ENCODE results near the gene IPO8. TPM values are rescaled to one million over a fixed set of nuclear protein-coding genes. Genes with fewer than 3 reads are reported as not detected.

The IPO8 gene
- total RNA-seq (2012; rRNA removed), result 31.5 and 31.9 TPM in 2 replicates
- polyA plus RNA-seq (2012; rRNA removed), result 7.1 and 11.1 TPM in 2 replicates
- 1.6 and 2.2 TPM in 2 replicates for polyA plus RNA-seq (2012; cell fraction: cytosol; rRNA removed)
- polyA plus RNA-seq (2012; cell fraction: nucleus; rRNA removed; ENCODE audit: low replicate concordance), result 2.3 and 9.6 TPM in 2 replicates
- Bru-seq, nascent RNA, result percentile 70 among the genes with signal in this experiment
- percentile 69 among the genes with signal in this experiment for BruChase-seq, experiment 1, labeled RNA remaining after a 6-hour chase
- percentile 66 among the genes with signal in this experiment for BruChase-seq, experiment 2, labeled RNA remaining after a 2-hour chase
- long read RNA-seq, full-length matches to known transcripts, result 1 of 16 reads
- long read RNA-seq, partial matches to known transcripts, result 8 of 16 reads
- long read RNA-seq, other reads (novel, unspliced or antisense), result 7 of 16 reads

DNA sequence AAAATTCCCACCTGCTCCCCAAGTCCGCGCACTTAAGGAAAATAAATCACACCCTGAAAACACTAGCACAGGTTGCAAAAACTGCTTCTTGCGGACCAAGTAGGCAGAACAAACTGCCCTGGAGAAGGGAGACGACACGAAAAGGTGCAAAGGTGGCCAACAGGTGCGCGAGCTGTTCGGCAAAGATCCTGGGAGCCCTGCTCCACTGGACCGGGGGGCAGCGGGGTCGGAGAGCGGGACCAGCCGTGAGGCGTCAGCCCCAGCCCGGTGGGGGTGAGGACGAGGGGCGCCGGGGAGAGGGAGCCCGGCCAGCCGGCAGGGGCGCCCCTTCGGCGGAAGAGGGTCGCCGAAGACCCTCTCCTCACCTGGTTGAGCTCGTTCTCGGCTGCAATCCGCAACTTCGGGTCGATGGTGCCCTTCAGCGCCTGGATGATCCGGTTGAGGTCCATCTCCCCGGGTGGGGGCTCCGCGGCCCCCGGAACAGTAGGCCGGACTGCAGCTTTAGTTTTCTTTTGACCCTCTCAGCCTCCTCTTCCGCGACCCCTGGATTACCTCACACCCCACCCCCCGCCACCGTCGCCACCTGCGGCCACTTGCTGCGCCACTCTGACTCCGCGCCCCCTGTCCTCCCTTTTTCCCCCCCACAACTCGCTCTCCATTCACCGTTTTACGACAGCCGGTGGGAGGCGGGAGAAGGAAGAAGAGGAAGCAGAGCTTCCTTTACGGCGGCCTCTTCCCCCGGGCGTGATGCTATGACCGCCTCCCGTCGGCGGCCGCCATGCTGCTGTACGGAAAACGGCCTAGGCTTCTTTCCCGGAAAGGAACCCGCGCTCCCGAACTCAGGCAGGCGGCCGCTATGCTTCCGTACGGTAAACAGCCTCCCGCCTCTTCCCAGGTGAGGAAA lies at the start of gene IPO8:
IPO8 (minus strand) TSS at position 671 of the 904 bp plus-strand sequence; CDS start at position 449, 222 bp downstream.
- peaks cover 4% of the 10 kb centered on the region; the same call in 1 of the 2 replicates for H4K20me1 ChIP-seq (ENCODE audit: insufficient read depth, low read length)
- peak within 1 kb of the TSS; percentile 89 for H3K23ac ChIP-seq (ENCODE audit: low read depth, low read length)
- peak within 1 kb of the TSS; percentile 99 to 100 for H4K8ac ChIP-seq (ENCODE audit: low read depth in 2 of 2, low read length in 2 of 2)
- H2BK20ac ChIP-seq (ENCODE audit: low read depth, low read length), result no peak within 1 kb of the TSS
- DNase-seq, result peak; percentile 89
- H2AK5ac ChIP-seq (ENCODE audit: low read depth, low read length), result peak within 1 kb of the TSS; percentile 72
- H3K9me3 ChIP-seq (ENCODE audit: control insufficient read depth, insufficient read depth, low read length), result no peaks in the 10 kb centered on the region
- H3K18ac ChIP-seq (ENCODE audit: low read depth, low read length), result peak within 1 kb of the TSS; percentile 90
- peak within 1 kb of the TSS; percentile 77 for H3K27ac ChIP-seq (ENCODE audit: insufficient read depth, low read length)
- H4K91ac ChIP-seq (ENCODE audit: insufficient read depth, low read depth, low read length), result peak within 1 kb of the TSS; percentile 94
- no TSS peak for BruUV-seq (replicated peaks)
- peak within 1 kb of the TSS; percentile 100 for H3K4me3 ChIP-seq (ENCODE audit: insufficient read depth, low read depth, low read length)
- H3K4ac ChIP-seq (ENCODE audit: low read depth, low read length), result peak within 1 kb of the TSS; percentile 77
- 0% methylated on average over 17 of the region's 71 CpGs; no CpG with 5 or more reads in 1 of the 2 experiments for WGBS, 2 experiments (ENCODE audit: extremely low coverage in 2 of 2, insufficient read length in 1 of 2)
- peak within 1 kb of the TSS; percentile 99 for H3K4me2 ChIP-seq (ENCODE audit: low read depth, low read length)
- in situ Hi-C loops (cut with MboI; ENCODE audit: low sequenced_read_pairs) (no loop called here), intact Hi-C loops (cut with micrococcal nuclease) (loop anchor here (1.0 to 2.0 kb wide), 2 partner anchors 59 to 101 kb away; partner anchors contain the start of gene CAPRIN2), dilution Hi-C loops (cut with HindIII; ENCODE audit: low sequenced_read_pairs, unreplicated experiment) (no loop called here)
- H3K56ac ChIP-seq (ENCODE audit: extremely low read depth, insufficient read depth, low read length), result peak within 1 kb of the TSS; percentile 89
- H3K27me3 ChIP-seq (ENCODE audit: control insufficient read depth, insufficient read depth, low read length), result no peaks in the 10 kb centered on the region
- peak within 1 kb of the TSS; percentile 85 for H2BK120ac ChIP-seq (ENCODE audit: low read depth, low read length)
- H3K9ac ChIP-seq (ENCODE audit: low read depth, low read length), result peak within 1 kb of the TSS; percentile 88
- POLR2A ChIA-PET (ENCODE audit: unreplicated experiment), result interaction anchor here (0.6 kb wide), 1 partner anchor 1818 kb away, joined by 20 read pairs; no protein-coding TSS in a partner anchor
- peak within 1 kb of the TSS; percentile 88 for H2AK9ac ChIP-seq (replicated peaks; ENCODE audit: low read depth, low read length, poor library complexity)
- peak within 1 kb of the TSS; percentile 98 for H4K5ac ChIP-seq (ENCODE audit: low read depth, low read length)
- peak within 1 kb of the TSS; percentile 63 for H2BK5ac ChIP-seq (ENCODE audit: low read depth, low read length, poor library complexity, severe bottlenecking)
- H3K14ac ChIP-seq (replicated peaks; ENCODE audit: low read depth, low read length), result peak within 1 kb of the TSS; percentile 88
- peak; percentile 91 for ATAC-seq (ENCODE audit: low read depth)
- H2AFZ ChIP-seq (replicated peaks; ENCODE audit: low read length, poor library complexity), result peak within 1 kb of the TSS; percentile 98
- peaks cover 18 to 38% of the 10 kb centered on the region in 2 experiments; a peak in 3 of 4 replicates for H3K79me1 ChIP-seq (ENCODE audit: low read depth in 1 of 2, low read length in 2 of 2)
- H3K36me3 ChIP-seq (ENCODE audit: control insufficient read depth, insufficient read depth, low read length), result no peaks in the 10 kb centered on the region
- H2BK15ac ChIP-seq (ENCODE audit: low read depth, low read length), result peak within 1 kb of the TSS; percentile 95; the same call in 2 of the 3 replicates
- peaks cover 6% of the 10 kb centered on the region for H3K4me1 ChIP-seq (ENCODE audit: control insufficient read depth, insufficient read depth, low read length)
- CTCF ChIA-PET, result interaction anchor here (0.7 to 1.6 kb wide), 3 partner anchors 23 to 887 kb away, joined by 3 read pairs; no protein-coding TSS in a partner anchor
- H3K9me1 ChIP-seq (ENCODE audit: insufficient read depth, low read length), result peaks cover 9% of the 10 kb centered on the region
- TF ChIP-seq RFX5 (IDR thresholded peaks at IDR 0.05; ENCODE audit: low read depth, low read length), result no peak
- 0 out of 2 replicates have a peak, but pooled peaks have one; percentile 3 for TF ChIP-seq RAD21 (IDR thresholded peaks at IDR 0.05; ENCODE audit: low read length)
- no peak; the same call in 1 of the 2 replicates for TF ChIP-seq POLR2A (IDR thresholded peaks at IDR 0.05; ENCODE audit: low read depth, low read length)
- no peak for TF ChIP-seq RCOR1 (IDR thresholded peaks at IDR 0.05; ENCODE audit: insufficient replicate concordance, low read length)
- no peak for TF ChIP-seq MAFK (IDR thresholded peaks at IDR 0.05; ENCODE audit: low read depth, low read length)
- TF ChIP-seq BHLHE40 (IDR thresholded peaks at IDR 0.05; ENCODE audit: low read depth, low read length), result no peak
- TF ChIP-seq, protein P1, sequence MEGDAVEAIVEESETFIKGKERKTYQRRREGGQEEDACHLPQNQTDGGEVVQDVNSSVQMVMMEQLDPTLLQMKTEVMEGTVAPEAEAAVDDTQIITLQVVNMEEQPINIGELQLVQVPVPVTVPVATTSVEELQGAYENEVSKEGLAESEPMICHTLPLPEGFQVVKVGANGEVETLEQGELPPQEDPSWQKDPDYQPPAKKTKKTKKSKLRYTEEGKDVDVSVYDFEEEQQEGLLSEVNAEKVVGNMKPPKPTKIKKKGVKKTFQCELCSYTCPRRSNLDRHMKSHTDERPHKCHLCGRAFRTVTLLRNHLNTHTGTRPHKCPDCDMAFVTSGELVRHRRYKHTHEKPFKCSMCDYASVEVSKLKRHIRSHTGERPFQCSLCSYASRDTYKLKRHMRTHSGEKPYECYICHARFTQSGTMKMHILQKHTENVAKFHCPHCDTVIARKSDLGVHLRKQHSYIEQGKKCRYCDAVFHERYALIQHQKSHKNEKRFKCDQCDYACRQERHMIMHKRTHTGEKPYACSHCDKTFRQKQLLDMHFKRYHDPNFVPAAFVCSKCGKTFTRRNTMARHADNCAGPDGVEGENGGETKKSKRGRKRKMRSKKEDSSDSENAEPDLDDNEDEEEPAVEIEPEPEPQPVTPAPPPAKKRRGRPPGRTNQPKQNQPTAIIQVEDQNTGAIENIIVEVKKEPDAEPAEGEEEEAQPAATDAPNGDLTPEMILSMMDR (conservative IDR thresholded peaks at IDR 0.05; ENCODE audit: low read depth, low read length), result peak; percentile 23; the same call in 1 of the 2 replicates
- no peak for TF ChIP-seq FOS (IDR thresholded peaks at IDR 0.05; ENCODE audit: low read depth, low read length)
- TF ChIP-seq CHD1 (IDR thresholded peaks at IDR 0.05; ENCODE audit: low read depth, low read length), result no peak
- TF ChIP-seq, protein P2, sequence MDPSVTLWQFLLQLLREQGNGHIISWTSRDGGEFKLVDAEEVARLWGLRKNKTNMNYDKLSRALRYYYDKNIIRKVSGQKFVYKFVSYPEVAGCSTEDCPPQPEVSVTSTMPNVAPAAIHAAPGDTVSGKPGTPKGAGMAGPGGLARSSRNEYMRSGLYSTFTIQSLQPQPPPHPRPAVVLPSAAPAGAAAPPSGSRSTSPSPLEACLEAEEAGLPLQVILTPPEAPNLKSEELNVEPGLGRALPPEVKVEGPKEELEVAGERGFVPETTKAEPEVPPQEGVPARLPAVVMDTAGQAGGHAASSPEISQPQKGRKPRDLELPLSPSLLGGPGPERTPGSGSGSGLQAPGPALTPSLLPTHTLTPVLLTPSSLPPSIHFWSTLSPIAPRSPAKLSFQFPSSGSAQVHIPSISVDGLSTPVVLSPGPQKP (IDR thresholded peaks at IDR 0.05; ENCODE audit: borderline replicate concordance, low read depth, low read length), result no peak
- peak; percentile 64; the same call in 1 of the 2 replicates for TF ChIP-seq MAZ (IDR thresholded peaks at IDR 0.05; ENCODE audit: borderline replicate concordance, low read depth, low read length)
- TF ChIP-seq CEBPB (IDR thresholded peaks at IDR 0.05; ENCODE audit: low read depth, low read length), result no peak

All from IMR-90 (cell line).